Measurements from ENCODE around the gene SLC29A1.
"Not testable (repeated sequence)": the region's sequence is repeated elsewhere in the genome, so short reads cannot be mapped to it uniquely, and the experiment has no call there.

The SLC29A1 gene

GRCh38 chr6:44196351-44196750, 27.0 kb upstream of the SLC29A1 start:
- DNase-seq: not testable (repeated sequence)

DNA sequence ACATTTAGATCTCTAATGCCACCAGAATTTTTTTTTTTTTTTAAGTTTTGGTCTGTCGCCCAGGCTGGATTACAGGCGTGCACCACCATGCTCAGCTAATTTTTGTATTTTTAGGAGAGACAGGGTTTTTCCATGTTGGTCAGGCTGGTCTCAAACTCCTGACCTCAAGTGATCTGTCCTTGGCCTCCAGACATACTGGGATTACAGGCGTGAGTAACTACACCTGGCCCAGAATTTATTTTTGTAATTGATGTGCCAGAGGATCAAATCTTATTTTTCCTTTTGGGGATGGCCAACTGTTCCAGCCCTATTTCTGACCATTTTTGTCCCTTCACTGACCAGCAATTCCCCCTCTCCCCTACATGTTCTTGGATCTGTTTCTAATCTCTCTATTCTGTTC, 24.7 kb upstream of the SLC29A1 start:
- no peak for DNase-seq

DNA sequence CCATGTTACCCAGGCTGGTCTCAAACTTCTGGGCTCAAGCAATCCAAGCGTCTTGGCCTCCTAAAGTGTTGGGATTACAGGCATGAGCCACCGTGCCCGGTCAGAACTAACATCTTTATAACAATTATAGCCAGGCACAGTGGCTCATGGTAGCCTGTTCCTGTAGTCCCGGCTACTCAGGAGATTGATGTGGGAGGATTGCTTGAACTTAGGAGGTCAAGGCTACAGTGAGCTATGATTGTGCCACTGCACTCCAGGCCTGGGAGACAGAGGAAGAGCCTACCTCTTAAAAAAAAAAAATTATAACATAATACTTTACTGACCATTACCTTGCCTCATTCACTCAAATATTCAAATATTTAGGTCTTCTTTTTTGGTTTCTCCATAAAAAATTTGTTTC, 23.5 kb upstream of the SLC29A1 start:
- DNase-seq: no peak

DNA sequence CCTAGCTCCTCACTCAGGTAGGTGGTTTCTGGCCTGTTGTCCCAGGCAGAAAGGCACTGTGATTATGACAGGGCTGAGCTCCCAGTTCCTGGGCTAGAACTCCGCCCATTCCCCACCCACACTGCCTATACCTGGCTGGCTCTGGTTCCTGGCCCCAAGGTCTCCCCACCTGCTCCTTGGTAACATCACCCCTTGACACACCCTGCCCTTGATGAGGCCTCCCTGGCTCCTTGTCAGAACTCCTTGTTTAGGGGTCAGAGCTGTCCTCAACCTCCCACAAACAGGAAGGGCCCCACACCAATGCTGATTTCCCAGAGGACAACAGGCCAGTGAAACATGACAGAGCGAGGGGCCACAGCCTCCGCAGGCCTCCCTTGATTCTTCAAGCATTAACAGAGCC, 22.2 kb upstream of the SLC29A1 start:
- DNase-seq: no peak

DNA sequence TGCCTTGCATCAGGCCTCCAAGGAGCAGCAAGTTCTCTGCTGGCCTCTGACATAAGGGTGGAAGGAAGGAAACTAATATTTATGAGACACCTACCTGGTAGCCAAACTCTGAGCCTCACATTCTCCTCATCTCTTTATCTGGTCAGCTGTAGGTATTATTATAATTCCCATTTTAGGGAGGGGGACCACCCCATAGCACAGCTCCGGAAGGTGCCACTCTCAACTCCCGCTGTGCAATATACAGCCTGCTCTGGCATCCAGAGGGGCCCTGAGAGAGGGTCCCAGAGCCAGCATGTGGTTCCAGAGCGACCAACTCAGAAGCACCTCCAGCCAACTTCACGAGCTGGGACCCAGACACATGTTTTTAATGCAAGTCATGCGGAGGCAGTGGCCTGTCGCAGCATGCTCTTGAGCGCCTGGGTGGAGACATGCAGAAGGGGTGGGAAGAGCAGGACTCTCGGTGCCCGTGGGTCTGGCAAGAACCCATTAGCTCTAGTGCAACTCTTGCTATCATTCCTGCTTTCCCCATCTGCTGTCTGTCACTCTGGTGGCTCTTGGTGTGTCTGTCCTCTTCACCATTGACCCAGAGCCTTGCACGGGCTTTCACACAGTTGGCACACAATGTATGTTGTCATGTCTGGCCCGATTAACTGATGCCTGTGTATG, 21.6 kb upstream of the SLC29A1 start:
- DNase-seq: no peak

- no peak for DNase-seq
Observed at GRCh38 chr6:44202332-44202971, 20.9 kb upstream of the SLC29A1 start.

GRCh38 chr6:44202972-44203750, 20.2 kb upstream of the SLC29A1 start:
- no peak for DNase-seq

DNA sequence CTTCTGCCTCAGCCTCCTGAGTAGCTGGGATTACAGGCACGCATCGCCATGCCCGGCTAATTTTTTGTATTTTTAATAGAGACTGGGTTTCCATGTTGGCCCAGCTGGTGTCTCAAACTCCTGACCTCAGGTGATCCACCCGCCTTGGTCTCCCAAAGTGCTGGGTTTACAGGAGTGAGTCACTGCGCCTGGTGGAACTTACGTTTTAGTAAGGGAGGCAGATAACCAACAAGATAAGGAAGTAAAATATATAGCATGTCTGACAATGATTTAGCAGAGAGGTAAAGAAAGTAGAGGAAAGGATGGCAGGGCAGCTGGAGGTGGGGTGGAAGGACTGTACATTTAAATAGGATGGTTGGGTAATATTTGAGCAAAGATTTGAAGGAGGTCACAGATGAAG, 19.4 kb upstream of the SLC29A1 start:
- no peak for DNase-seq

DNA sequence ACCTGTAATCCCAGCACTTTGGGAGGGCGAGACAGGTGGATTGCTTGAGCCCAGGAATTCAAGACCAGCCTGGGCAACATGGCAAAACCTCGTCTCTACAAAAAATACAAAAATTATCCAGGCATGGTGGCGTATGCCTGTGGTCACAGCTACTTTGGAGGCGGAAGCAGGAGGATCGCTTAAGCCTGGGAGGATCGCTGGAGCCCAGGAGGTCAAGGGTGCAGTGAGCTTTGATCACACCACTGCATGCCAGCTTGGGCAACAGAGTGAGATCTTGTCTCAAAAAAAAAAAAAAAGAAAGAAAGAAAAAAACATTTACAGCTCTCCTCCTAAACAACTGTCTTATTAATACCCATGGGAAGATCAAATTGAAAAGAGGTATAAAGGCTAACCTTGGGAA, 15.4 kb upstream of the SLC29A1 start:
- no peak for DNase-seq

DNA sequence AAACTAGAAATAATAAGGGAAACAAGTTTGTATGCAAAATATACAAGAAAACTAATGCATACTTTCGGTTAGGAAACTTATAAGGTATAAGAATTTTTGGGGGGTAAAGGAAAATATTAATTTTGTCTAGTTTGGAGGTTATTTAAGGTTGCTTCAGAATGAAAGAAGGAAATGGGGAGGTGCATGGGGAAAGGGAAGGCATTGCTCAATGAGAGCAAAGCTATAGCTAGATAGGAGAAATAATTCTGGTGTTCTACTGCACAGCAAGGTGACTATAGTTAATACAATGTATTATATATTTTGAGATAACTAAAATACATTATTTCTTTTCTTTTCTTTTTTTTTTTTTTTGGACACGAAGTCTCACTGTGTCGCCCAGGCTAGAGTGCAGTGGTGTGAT, 12.1 kb upstream of the SLC29A1 start:
- no peak for DNase-seq

DNA sequence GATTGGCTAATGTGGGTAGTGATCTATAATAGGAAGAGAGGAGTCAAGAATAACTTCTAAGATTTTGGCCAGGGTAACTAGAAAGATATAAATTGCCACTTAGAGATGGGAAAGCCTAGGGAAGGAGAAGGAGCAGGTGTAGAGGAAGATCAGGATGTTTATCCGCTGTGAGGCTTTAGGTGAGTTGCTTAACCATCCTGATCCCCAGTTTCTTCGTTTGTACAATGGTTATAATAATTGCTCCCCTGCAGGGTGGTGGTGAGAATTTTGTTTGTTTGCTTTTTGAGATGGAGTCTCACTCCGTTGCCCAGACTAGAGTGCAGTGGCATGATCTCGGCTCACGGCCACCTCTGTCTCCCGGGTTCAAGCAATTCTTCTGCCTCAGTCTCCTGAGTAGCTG, 9.1 kb upstream of the SLC29A1 start:
- no peak for DNase-seq

GRCh38 chr6:44216677-44217331, 6.6 kb upstream of the SLC29A1 start, which contains the start of gene MYMX:
Gene MYMX, plus strand, starts transcription at chr6:44216926. Its CDS starts 546 bp downstream, at chr6:44217472.
- no peak for DNase-seq

- no peak for DNase-seq
Observed at GRCh38 chr6:44217332-44218143, 5.9 kb upstream of the SLC29A1 start.

DNA sequence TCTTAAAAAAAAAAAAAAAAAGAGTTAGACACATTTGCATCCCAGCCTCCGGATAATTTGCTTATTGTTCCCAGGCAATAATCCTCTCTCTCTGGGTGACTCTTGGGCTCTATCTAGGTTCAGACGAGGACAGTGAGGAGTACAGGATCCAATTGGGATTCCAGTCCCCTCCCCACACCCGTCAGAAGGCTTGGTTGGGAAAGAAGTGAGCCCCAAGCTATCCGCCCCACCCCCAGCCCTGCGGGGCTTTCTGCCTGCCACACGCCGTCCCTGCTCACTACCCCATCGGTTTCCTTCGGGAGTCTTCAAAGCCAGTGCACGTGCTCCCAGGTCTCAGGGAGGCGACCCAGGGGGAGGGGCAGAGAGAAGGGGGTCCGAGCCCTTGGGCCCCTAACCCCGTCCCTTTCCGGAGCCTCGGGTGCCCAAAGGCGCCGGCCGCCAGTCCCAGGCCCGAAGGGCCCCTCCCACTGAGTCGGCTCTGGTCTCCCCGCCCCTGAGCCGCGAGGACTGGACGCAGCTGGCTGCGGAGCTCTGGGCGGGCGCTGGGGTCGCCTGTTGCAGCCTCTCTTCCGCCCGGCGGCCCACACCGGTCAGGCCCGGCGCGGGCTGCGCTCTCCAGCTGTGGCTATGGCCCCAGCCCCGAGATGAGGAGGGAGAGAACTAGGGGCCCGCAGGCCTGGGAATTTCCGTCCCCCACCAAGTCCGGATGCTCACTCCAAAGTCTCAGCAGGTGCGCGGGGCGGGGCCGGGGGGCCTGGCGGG, 4.2 kb upstream of the SLC29A1 start:
- DNase-seq: peak; percentile 57

DNA sequence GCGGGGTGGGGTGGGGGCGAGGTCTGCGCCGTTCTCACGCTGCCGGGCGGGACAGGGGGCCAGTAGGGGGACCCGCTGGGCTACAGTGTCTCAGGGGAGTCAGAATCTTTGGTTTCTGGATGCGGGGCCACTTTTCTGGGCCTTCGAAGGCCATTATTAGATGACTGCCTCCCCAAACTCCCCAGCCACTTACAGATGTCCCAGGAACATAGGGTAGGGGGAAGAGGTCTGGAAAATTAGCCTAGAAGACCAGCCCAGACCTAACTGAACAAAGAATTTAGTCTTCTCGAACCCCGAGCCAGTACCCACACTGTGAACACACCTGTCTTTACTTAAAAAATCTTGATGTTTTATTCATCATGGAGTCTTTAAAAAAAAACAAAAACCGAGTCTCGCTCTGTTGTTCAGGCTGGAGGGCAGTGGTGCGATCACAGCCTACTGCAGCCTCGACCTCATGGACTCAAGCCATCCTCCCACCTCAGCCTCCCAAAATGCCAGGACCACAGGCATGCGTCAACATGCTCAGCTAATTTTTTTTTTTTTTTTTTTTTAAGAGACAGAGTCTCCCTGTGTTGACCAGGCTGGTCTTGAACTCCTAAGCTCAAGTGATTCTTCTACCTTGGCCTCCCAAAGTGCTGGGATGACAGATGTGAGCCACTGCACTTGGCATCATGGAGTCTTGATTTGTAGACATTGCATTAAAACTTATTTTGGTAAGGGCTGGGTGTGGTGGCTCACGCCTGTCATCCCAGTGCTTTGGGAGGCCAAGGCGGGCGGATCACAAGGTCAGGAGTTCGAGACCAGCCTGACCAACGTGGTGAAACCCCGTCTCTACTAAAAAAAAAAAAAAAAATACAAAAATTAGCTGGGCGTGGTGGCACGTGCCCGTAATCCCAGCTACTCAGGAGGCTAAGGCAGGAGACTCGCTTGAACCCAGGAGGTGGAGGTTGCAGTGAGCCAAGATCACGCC, 3.3 kb upstream of the SLC29A1 start:
- no peak for DNase-seq

- no peak for DNase-seq
Observed at GRCh38 chr6:44220913-44221290, 2.5 kb upstream of the SLC29A1 start.

- DNase-seq: peak; percentile 55
Observed at GRCh38 chr6:44221291-44221960, 2.0 kb upstream of the SLC29A1 start.

- DNase-seq: no peak
Observed at GRCh38 chr6:44221961-44222335, 1.4 kb upstream of the SLC29A1 start.

- no peak for DNase-seq
Observed at GRCh38 chr6:44222486-44223318, 693 bp upstream of the SLC29A1 start.

All from DMS79 (cell line).